Measurements from ENCODE around the gene SHC4. TPM values are rescaled to one million over a fixed set of nuclear protein-coding genes. Genes with fewer than 3 reads are reported as not detected.

SHC4 gene
- total and polyA plus RNA-seq, 9 of the 15 experiments (the other 6 are each of a cell fraction or from before 2014, with no cell fraction given): 0.43 to 1.2 (median 0.67) TPM

- no peak for TF ChIP-seq ZNF707 (CRISPR knock-in tag; conservative IDR thresholded peaks at IDR 0.05)
- peak; percentile 68; the same call in 1 of the 2 replicates for TF ChIP-seq REST (IDR thresholded peaks at IDR 0.05; ENCODE audit: borderline replicate concordance)
- TF ChIP-seq REST (CRISPR knock-in tag; IDR thresholded peaks at IDR 0.05; ENCODE audit: low read depth): no peak
- peak; percentile 55 for TF ChIP-seq CEBPG (CRISPR knock-in tag; IDR thresholded peaks at IDR 0.05)
- TF ChIP-seq CEBPG (tag; conservative IDR thresholded peaks at IDR 0.05 in 1 of 2, IDR thresholded peaks at IDR 0.05 in 1 of 2): peak; percentile 39 to 81
- TF ChIP-seq CTCF (IDR thresholded peaks at IDR 0.05 in 2 of 3, conservative IDR thresholded peaks at IDR 0.05 in 1 of 3; ENCODE audit: insufficient read depth in 2 of 3, low read depth in 1 of 3, low read length in 3 of 3): peak; percentile 50 to 66 (median 61)
- no peak for TF ChIP-seq ZFPM2 (CRISPR knock-in tag; IDR thresholded peaks at IDR 0.05)
- no peak for TF ChIP-seq HDAC6 (IDR thresholded peaks at IDR 0.05; ENCODE audit: low read depth, low read length)
- no peak for TF ChIP-seq NFRKB (IDR thresholded peaks at IDR 0.05; ENCODE audit: low read depth)
- TF ChIP-seq CEBPB (tag; IDR thresholded peaks at IDR 0.05): peak; percentile 90
- no peak for TF ChIP-seq PKNOX1 (IDR thresholded peaks at IDR 0.05)
- peak; percentile 76 to 85 for TF ChIP-seq RAD21 (CRISPR knock-in tag; conservative IDR thresholded peaks at IDR 0.05 in 1 of 2, IDR thresholded peaks at IDR 0.05 in 1 of 2)
- peak; percentile 43; the same call in 1 of the 2 replicates for TF ChIP-seq SMC3 (conservative IDR thresholded peaks at IDR 0.05; ENCODE audit: insufficient read depth, low read depth, low read length)
Measured at GRCh38 chr15:48965972-48966371, 2.3 kb upstream of the SHC4 start (continued).

Data from K562 (cell line).